ENCODE data around the gene SCARB1.

SCARB1 gene

DNA sequence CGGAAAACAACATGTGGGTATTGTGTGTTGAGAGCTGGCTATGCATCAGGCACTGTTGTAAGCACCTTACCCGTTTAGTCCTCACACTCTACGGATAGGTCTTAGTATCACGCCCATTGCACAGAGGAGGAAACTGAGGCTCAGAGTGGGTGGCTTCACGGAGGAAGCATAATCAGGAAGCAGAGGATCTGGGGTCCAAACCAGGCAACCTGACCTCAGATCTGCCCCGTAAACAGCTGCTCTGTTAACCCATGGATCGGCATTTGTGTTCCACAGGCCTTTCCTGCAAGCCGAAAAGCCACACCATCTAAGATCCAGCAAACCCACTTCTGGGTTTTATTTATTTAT, 107.9 kb downstream of the SCARB1 start:
- no peak for ATAC-seq

DNA sequence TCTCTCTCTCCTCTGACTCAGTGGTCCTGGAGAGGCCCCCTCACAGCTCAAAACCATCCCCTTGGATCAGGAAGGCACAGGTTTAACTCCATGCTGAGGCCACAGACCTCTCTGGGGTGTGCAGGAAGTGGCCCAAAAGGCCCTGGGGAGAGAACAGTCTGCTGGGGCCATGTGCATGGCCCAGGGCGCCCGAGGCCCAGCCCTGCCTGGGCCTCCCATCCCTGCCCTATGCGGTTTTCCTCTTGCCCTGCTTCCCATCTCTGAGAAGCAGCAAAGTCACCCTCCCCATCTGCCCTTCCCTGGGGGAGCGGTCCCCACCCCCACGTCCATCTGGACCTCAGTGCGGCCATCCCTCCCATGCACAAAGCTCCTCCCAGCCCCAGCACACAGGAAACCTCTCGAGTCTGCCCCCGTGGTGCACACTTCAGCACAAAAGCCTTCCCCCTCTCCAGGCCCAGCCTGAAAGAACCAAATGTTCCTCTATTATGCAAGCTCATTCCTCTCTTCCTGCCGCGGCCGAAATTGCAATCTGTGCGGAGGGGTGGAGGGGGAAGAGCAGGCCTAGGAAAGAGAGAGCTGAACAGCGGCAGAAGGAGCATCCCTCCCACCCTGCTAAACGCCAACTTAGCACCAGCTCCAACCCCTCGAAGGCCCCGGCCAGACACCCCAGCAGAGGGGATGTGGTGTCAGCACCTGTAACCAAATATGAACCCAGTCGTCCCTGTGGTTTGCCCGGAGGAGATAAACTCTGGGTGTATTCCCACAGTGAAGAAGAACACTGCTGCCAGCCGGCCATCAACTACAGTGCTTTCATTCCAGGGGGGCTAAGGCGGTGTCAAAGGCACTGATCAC, 108.5 kb downstream of the SCARB1 start:
- no peak for ATAC-seq

DNA sequence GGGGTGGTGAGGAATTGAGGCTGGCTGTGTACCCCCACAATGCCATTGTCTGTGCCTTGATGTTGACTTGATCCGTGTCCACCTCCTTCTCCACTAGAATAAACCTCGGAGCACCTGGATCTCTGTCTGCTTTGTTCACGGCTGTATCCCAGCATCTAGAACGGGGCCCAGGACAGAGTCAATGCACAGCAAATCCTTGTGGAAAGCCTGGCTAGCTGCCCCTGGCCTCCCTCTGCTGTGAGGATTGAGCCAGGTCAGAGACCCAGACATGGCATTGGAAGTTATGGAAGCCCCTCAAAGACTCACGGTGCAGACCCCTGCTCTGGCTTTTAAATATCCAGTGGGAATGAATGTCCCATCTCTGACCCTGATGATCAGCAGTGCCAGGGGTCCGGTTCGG, 109.2 kb downstream of the SCARB1 start:
- ATAC-seq: no peak

DNA sequence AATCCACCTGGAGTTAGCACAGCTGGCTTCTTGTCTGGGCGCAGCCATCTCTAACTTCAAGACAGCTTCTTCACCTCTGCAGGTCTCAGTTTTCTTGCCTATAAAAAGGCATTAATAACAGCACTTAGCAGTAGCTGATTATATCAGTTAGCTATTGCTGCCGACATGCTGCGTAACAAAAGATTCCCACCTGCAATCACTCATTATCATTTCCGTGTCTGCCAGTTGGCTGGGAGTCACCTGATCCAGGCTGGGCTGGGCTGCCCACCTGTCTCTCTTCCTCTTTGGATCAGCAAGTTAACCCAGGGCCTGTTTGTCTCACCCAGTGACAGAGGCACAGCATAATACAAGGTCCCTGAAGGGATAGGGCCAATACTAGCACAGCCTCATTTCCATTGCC, 109.7 kb downstream of the SCARB1 start:
- no peak for ATAC-seq

DNA sequence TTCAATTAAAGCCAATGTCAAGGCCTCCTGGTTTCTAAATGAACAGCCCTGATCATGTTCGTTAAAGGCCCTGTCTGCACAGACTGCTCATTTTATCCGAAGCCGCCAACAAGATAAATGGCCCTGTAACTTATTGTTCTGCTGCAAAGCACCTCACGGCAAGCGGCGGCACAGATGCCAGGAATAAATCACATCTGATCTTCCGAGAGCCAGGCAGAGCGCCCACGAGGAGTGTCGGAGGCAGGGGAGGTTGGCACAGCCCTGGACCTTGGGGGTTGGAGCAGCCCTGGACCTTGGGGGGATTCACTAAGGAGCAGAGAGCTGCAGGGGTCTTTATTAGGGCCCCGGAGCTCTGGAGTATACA, 110.5 kb downstream of the SCARB1 start:
- ATAC-seq: no peak

DNA sequence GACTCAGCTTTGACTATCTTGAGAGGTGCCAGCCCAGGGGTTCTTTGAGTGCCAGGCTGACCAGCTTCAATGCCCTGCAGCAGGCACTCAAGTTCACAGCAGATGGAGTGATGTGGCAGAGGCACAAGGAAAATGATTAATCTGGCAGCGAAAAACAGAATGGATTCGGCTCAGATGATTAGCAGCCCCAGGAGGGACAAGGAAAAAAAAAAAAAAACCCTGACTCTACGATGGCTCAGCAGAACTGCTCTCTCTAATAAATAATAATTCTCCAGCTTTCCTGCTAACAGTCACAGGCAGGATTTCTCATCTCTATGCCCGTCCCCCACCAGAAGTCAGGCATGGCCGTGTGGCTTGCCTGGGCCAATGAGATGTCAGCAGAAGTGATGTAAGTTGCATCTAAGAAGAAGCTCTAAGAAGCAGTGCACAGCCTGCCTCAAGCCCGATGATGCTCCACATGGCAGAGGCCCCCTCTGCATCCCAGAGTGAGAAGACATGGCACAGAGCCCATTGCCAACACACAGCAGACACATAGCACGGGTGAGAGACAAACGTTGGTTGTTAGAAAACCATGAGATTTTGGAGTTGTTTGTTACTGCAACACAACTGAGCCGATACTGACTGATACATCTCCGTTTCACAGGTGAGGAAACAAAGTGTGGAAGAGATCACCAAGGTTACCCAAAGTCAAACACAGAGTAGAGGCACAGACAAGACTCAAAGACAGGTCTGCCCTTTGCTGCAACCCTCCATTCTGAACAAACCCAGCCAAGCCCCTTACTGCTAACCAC, 111.0 kb downstream of the SCARB1 start:
- no peak for ATAC-seq

DNA sequence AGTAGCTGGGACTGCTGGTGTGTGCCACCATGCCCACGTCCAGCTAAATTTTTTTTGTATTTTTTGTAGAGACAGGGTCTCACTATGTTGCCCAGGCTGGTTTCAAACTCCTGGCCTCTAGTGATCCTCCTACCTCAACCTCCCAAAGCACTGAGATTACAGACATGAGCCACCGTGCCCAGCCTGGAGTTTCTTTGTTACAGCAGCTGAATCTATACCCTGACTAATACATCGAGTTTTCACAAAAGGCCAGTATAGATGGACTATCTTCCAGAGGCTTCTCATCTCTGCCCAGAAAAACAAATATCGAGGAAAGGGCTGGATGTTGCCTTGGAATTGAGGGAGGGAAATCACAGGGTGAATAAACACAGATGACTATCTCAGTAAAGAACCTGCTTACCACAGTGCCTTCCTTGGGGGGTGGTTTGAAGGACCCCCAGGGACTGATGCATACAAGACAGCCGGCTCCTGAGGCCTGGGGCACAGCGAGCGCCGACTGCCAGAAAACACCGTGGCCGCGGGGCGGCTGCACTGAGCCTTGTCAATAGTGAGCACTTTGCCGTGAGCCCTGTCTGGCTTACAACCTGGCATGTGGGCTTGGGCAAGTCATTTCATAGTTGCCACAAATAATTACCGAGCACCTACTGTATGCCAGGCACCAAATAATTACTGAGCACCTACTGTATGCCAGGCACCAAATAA, 111.9 kb downstream of the SCARB1 start:
- no peak for ATAC-seq

DNA sequence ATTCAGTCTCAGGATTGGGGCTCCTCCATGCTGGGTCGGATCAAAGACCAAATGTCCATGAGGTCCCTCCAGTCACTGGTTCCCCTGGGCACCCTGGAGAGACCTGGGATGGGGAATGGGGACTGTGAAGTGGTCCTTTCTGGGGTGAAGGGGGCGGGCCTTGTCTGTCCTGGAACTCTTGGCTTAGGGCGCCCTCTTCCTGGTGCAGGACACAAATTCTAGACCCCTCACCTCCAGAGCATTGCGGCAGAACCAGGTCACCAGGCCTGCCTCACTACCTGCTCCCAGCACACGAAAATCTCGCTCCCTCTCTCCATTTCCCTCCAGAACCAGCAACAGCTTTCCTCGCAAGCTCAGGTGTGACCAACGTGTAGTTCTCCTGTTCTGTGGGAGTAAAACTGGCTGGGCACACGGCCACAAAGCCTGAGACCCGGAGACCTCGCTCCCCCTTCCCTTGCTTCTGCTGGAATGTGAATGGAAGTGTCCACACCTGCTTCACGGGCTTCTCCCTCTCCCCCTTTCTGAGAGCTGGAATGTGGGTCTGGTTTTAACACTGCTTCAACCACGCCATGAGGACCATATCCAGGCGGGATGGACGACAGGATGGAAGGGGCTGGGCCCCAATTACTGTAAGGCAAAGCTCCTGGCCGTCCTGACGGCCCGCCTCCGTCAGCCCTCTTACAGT, 112.7 kb downstream of the SCARB1 start:
- peak in 1 of 2 donors; percentile 33 for ATAC-seq

DNA sequence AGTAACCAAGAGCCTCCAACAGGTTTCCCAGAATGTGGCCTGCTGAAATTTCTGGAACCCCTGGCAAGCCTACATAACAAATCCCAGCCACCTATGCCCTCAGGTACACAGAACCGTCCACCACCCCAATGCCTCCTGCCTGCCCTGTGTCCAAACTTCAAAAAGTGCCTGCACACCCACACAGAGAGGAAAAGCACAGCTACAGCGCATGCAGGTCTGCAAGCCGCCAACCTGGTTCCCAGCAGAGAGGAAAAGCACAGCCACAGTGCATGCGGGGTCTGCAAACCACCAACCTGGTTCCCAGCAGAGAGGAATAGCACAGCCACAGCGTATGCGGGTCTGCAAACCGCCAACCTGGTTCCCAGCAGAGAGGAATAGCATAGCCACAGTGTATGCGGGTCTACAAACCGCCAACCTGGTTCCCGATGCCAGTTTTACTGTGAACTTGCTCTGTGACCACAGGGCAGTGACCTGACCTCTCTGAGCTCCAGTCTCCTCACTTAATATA, 113.5 kb downstream of the SCARB1 start:
- no peak for ATAC-seq

DNA sequence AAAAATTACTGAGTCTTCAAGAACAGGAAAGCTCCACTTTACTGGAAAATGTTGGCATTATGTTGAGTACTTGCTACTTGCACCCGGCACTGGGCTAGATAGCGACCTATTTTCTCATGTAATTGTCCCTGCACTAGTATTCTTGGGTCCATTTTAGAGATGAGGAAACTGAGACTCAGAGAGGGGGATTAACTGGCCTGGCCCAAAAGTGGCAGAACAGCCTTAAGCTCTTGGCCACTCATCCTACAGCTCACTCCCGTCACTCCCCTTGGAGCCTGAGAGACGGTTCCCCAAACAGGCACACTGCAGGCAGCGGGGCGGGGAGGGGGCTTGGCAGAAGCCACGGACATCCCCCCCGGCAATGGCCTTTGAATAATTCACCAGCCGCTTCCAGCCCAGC, 113.9 kb downstream of the SCARB1 start:
- ATAC-seq: no peak

DNA sequence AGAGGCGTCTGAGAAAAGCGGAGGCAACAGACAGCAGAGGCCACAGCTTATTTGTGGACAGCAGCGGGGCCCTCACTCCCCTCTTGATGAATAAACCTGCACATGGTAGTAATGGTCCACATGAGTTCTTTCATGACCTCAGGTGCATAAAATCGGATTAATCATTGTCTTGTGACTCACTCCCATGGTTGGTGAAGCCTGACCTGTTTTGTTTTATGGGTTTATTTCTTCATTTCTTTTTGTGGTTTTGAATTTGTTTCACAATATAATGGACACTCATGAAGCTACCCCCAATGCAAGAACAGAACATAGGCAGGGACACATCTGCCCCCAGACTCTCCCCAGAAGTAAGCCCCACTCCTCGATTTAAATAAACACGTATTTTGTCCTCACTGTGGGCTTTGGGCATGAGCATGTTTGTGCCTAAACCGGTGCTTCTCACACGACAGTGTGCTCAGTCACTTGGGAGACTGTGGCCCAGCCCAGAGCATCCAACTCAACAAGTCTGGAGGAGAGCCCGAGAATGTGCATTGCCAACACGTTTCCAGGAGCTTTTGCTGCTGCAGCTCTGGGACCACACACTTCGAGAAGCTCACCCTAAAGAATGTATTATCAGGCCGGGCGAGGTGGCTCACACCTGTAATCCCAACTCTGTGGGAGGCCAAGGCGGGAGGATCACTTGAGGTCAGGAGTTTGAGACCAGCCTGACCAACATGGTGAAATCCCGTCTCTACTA, 116.1 kb downstream of the SCARB1 start:
- ATAC-seq: peak; percentile 24 to 44

DNA sequence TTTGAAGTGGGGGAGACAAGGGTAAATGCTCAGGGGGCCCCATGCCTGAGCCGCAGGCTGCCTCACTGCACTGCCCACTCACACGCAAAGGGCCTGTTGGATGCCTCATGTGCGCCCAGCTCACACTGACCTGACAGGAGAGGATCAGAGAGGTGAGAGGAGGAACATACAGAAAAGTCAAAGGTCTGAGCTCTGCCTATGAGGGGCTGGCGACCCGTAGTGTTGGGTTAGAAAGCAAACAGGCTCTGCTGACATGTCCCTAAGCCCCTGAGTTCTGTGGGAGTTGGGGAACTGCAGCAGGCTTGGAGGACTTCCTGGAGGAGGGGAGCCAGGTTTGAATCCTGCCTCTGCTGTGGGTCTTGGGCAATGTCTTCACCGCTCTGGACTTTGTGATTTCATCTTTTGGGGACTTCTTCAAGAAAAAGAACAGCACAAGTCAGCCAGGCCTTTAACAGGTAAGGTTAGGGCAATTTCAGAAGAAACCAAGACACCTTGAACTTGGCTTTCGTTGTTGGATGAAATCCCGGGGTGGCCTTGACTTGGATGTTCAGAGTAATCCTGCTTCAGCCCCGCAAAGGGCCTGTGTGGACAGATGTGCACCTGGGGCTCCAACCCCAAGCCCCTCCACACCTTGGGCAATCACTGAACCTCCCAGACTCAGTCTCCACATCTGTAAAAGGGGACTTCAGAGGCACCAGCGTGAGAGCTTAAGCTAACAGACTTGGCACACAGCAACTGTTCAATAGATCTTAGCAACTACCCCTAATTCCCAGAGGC, 116.8 kb downstream of the SCARB1 start:
- no peak for ATAC-seq

DNA sequence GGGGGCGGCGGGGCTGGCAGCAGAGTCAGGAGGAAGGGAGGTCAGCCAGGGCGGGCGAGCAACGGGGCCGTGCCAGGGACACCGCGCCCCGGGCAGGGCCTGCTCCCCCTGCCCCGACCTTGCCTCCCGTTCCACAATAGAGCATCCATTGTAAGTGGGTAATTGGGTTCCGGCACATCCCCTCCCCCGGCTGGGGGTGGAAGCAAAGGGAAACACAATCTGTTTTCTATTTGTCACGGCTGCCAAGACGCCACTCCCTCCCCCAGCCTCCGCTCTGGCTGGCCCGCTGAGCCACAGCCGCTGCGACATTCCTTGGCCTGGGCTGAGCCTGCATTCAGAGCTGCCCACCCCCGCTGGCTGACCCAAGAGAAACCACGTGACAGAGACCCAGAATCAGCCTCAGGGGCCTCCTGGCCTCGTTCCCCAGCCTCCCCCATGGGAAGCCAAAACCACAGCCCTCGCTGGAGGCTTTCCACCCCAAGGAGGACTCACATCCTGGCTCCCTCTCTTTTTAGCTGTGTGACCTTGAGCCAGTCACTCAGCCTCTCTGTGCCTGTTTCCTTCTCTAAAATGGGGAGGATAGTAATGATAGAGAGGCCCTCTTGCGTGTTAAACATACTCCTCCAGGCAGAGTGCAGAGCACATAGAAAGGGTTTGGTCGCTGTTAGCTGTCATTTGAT, 117.6 kb downstream of the SCARB1 start:
- ATAC-seq: no peak

DNA sequence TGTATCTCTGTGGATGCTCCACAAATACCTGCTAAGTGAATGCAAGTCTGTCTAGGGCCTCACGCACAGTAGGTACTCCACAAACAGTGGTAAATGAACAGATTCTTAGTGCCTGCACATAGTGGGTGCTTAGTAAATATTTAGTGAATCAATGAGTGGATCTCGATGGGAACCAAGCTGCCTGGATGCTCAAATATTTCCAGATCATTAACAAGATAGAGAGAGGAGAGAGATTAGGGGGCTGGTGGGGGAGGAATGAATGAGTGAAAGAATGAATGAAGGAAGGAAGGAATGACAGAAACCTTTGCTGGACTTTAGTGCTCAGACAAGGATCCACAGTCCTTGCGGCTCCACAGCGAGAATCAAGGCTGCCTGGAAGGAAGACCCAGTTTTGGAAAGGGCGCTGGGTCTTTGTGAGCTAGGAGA, 118.2 kb downstream of the SCARB1 start:
- ATAC-seq: no peak

DNA sequence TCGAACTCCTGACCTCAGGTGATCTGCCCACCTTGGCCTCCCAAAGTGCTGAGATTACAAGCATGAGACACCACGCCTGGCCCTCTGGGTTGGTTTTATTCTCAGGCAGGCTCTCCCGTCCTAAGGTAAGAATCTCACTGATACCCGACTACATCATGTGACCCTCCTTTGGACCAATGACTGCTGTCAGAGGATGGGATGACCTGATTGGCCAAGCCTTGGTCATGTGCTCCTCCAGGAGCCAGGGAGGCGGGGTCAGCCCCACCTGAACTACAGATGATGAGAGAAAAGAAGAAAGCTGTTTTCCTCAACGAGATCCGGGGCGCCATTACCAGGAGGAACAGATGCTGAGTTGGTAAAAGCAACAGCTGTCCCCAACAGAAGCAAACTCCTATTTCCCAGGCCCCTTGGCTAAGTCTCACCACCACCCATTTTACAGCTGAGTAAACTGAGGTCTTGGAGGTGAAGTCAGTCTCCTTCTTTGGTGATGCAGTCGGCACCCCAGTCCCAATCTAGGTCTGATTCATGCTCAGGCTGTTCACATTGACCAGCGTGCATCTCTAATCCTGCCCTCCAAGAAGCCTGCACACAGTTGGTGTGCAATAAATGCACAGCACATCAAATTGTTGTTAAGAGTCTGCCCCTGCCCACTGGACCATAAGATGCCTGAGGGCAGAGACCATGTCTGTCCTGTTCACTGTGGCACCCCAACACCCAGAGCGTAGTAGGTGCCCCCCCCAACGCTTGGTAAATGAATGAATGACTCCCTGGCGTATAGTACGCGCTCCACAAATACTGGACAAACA, 118.8 kb downstream of the SCARB1 start:
- ATAC-seq: no peak

DNA sequence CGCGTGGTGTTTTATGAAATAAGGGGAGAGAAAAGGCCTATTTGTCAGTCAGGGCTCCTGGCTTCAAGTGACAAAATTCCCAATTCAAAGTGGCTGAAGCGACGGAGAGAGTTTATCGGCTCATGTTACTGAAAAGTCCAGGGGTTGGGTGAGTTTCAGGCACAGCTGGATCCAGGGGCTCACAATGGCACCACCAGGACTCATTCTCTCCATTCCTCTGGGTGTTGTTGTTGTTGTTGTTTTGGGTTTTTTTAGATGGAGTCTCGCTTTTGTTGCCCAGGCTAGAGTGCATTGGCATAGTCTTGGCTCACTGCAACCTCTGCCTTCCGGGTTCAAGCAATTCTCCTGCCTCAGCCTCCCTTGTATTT, 119.4 kb downstream of the SCARB1 start:
- ATAC-seq: no peak

DNA sequence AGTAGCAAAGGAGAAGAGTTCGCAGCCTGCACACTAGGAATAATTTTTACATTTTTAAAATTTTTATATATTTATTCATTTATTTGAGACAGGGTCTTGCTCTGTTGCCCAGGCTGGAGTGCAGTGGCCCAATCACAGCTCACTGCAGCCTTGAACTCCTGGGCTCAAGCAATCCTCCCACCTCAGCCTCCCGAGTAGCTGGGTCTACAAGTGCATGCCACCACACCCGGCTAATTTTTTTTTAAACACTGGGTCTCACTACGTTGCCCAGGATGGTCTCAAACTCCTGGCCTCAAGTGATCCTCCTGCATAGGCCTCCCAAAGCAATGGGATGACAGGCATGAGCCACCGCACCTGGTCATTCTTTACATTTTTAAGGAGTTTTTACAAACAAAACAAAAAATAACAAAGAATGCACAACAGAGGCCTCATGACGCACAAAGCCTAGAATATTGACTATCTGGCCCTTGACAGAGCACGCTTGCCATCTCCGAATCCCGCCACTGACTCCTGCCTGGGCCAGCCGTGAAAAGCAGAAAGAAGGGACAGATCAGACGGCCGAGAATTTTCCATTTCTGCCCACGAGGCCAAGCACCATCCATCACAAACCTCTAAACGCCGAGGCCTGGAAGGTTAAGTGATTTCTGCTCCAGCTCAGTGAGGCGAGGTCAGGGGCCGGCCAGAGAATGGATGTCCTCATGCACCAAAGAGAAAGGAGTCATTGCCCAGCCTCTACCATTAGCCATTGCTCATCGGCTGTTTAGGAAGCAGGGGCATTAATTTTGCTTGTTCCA, 120.0 kb downstream of the SCARB1 start:
- ATAC-seq: no peak

DNA sequence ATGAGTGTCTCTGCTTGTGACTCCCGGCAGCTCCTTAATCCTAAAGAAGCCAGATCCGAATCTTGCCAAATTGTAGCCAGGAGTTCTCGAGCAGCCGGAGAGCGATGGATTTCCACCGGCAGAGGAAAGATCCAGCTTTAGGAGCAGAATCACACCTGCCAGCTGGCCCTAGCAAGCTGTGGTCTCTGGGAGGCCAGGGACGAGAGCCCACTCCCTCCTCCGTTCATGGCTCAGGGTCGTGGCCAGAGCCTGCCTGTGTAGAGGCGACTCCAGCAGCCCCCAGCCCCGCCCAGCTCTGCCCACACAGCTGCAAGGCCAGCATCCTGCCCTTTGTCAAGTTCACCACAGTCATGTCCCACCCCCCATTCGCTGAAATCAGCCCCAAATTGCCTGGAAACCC, 121.0 kb downstream of the SCARB1 start:
- no peak for ATAC-seq

DNA sequence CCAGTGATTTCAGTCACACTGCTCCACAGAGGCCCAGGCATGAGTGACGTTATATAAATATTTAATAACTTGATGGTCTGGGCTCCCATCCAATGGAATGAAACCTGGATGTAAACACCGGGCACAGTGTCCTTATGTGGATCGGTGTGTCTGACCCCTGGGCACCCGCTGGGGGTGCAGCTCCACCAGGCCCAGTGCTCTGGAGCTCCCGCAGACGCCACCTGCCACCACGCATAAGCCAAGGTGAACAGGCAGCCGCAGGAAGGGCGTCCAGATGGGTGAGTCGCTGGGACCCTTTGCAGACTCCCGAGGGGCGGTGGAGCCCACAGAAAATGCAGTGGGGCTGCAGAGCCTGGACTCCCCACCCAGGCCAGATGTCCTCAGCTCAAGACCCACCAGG, 121.6 kb downstream of the SCARB1 start:
- ATAC-seq: no peak
